HG03095 (cell line): ENCODE measurements around the gene LRRC10B.

Source experiments
- ATAC-seq: cut with Tn5 transposase; IDR thresholded peaks from one replicate; pipeline ENCODE4 v1.9.1; 2021; ENCODE audit warnings: moderate library complexity; ENCODE audit not compliant: unreplicated experiment

LRRC10B gene

DNA sequence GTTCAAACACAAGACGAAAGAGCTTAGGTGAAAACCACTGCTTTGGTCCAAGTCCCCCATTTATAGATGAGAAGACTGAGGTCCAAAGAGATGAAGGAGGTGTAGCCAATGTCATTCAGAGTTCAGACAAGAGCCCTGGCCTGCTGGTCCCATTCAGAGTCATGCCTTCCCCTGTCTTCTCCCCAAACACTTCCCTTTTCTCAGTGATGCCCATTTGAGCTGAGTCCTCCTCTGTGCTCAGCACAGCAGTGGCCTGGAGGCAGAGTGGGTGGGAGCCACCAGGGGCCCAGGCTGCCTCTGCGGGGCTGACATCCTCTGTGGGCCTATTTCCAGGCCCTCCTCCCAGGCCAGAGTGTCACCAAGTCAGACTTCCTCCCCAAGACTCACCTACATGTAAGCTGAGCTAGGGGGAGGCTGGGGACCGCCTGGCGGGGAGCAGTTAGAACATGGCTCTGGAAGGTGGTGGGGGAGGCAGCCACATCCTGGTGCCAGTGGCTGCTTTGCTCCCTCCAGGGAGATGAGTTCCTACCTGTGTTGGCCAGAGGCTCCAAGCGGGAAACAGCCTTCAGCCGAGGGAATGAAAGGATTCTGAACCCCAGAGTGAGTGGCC, 22.4 kb upstream of the LRRC10B start:
- ATAC-seq = no peak

DNA sequence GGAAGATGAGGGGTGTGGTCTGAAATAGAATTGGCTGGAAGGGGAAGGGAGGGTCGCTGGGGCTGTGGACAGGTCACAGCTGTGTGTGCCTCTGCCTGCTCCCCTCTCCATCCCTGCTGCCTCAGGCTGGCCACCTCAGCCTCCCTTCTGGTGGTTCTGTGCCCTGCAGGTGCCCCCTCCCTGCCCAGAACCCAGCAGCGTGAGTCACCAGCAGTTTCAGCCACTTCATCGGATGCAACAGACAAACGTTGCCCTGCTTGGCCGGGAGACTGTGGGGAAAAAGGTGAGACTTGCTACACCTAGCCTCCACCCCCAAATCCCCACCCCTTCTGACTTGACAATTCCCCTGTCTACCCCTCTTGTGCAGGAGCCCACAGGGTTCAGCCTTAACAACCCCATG, 21.8 kb upstream of the LRRC10B start:
- ATAC-seq = no peak

DNA sequence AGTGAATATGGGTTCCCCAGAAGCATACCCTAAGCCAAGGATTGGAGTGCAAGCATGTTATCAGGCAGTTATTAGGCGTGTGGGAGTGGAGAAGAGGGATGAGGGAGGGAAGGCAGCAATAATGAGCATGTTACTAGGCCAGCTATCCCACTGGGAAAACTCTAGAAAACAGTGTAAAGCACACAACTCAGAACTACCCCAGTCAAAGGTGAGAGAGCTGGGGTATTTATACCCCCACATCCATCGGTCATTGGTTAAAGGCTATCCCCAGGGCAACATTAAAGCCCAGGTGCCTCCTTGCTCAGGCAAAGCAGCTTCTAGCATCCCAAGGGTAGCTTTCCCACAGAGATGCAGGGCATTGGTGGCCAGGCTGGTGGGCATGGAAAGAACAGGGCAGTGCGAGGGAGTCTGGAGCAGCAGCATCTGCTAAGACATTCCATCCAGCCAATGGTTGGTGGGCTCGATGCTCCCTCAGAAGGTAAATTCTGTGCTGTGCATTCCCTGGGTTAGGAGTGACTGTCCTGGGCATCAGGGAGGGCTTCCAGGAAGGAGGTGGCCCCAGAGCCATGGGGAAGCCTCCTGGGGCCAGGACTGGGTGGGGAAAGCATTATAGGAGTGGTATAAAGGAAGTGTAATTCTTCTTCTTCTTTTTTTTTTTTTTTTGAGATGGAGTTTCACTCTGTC, 21.1 kb upstream of the LRRC10B start:
- ATAC-seq = no peak

DNA sequence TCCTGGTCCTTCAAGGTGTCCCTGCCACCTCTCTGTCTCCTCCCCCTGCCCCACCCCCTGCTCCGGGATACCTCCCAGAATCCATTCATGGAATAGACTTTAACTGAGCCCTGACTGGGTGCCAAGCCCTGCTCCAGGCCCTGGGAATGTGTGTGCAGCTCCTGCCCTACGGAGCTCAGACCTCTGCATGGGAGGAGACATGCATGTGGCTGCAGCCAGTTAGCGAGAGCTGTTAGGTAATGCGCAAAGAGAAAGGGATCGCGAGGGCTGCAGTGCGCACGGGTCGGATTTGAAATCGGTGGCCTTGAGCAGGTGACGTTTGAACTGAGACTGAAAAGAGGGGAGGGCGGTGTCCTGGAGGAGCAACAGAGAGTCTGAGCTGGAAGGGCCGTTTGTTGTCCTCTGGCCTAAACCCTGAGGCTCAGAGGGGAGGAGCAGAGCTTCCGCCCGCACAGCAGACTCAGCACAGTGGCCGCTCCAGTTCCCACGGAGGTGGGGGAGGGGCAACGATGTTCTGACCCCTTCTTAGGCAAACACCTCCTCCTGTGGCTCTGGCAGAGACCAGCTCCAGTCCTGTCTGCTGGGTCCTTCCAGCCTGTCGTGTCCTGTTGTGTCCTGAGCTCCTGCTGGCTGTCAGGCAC, 19.8 kb upstream of the LRRC10B start:
- no peak for ATAC-seq

DNA sequence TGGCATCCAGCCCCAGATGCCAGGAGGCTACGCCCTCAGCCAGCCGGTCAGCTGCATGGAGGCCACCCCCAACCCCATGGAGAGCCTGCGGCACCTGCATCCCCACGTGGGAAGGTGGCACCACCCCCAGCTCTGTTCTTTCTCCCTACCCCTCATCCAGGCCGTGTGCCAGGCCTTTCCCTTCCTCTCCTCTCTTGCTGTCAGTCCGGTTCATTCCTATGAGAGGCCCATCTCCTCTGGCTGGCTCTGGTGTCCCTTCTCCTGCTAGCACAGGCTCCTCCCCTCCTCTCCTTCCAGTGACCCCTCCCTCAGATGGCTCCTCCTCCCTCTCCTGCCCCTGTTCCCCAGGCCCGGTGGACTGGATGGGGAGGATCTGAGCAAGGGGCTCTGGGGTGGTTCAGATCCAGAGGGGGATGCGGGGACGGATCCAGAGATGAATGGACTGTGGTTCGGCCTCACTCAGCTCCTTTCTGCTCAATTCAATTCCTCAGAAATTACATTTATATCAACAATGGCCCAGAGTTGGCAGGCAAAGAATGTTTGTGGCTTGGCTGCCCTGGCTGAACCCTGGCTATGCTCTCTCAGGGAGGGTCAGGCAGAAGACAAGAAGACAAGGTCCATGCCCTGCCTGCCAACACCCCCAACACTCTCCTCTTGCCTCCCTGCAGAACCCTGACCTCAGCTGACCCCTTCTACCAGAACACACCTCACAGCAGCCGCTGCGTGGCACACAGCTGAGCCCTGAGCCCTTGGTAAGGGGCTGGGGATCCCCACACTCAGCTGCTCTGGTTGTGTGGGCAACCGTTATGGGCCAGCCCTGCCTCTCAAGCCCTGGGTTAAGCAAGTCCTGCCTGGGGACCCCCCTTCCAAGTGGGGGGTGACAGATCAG, 18.5 kb upstream of the LRRC10B start:
- ATAC-seq = no peak

DNA sequence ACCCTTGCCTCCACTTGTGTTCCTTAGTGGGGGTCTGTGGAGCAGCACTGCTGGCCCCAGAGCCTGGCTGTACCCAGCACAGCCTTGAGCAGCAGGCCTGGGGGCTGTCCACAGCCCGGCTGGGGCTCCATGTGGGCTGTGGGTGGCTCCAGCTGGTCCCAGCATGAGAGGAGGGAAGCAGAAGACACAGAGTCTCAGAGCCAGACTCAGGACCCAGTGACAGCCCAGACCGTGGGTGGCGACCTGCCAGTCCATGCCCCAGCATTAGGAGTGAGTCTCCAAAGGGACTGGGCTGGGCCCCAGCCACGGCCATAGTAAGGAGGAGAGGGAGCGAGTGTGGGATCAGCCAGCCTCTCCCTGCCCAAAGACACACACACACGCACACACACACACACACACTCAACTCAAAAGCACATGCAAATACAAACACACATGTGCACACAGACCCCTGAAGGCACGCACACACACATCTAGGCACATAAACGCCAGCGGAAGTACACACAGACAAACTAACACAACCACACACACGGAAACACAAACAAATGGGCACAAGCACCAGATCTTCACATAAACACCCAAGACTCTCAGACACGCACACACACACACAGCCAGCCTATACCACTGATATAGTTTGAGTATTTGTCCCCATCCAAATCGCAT, 16.7 kb upstream of the LRRC10B start:
- ATAC-seq = no peak

DNA sequence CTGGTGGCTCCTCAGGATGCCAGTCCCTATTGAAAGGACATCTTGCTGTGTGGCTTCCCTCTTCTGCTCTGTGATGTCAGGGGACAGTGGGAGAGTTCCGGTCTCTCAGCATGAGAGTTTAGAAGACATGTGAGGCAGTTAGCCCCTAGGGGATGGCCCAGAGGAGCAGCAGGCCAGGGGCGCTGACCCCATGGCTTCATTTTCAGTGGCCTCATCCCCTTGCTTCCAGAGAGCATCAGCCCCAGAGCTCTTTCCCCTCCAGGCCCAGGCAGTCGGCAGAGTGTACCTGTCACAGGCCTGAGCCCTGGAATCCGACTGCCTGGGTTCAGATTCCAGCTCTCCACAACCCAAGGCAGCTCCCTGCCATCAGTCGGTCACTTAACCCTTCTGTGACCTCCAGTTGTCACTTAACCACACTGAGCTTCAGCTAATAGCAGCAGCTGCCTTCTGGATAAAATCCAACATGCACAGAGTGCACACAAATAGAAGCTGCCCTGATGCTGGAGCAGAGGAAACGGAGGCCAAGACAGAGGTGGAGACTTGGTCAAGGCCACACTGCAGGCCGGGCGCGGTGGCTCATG, 14.1 kb upstream of the LRRC10B start:
- ATAC-seq = no peak

DNA sequence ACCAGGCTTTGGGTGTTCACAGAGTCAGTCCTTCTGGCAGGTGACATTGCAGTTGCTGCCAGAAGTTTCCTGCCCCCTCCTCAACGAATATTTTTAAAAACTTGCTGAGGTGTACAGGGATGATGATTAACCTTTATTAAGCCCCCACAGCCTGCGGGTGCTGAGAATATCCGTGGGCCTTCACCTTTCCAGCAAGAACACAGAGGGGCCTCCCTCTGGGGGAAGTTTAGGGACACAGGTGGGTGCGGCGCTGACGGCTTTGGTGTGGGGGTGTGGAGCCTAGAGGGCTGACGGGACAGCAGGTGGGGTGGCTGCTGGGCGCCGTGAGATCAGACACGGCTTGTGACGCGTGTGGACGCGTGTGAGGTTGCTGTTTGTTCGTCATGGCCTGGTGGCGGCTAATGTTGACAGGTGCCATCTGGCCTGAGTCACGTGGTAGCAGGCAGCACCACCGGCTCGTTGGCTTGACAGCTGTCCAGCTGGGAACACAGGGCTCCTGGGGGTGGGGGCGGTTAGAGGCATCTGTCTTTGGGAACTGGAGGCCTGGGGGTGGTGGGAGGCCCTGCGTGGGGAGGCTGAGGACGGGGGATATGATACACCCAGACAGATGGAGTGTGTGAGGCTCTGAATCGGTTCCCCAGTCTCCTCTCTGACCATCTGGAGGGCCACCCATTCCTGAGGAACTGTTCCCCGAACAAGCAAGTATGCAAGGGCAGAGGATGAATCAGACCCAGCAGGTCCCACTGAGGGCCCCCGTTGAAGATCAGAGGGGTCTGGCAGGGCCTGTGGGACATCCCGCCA, 12.5 kb upstream of the LRRC10B start:
- no peak for ATAC-seq

DNA sequence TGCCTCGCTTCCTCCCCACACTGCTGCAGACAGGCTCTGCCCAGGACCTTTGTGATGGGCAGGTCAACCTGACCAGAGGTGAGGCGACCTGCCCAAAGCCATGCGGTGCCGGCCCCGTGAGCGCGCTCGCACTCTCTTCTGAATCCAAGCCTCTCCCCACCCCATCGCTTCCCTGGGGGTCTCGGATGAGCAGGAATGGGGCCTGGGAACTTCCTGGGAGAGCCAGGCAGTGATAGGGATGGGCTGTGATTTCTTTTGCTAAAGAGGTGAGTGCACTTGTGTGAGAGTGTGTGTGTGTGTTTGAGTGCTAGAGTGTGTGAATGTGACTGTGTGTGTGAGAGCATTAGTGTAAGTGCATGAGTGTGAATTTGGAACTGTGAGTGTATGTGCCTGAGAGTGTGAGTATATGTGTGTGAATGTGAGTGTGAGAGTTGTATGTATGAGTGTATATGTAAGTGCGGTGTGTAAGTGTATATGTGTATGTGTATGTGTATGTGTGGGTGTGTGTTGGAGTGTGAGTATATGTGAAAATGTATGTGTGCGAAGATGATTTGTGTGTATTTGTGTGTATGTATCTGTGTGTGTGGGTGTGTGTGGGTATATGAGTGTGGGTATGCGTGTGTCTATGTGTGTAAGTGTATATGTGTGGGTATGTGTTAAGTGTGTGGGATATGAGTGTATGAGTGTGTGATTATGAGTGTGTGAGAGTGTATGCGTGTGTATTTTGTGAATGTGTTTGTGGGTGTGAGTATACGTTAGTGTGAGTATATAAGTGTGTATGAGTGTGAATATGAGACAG, 11.7 kb upstream of the LRRC10B start:
- ATAC-seq = no peak

DNA sequence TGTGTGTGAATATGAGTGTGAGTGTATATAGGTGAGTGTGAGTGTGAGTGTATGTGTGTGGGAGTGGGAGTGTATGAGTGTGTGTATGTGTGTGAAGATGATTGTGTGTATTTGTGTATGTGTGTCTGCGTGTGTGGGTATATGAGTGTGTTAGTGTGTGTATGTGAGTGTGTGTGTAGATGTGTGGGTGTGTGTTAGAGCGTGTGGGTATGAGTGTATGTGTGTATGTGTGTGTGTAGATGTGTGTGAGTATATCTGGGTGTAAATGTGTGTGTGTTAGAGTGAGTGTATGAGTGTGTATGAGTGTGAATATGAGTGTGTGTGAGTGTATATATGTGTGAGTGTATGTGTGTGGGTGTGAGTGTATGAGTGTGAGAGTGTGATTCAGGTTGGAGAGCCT, 11.1 kb upstream of the LRRC10B start:
- no peak for ATAC-seq

DNA sequence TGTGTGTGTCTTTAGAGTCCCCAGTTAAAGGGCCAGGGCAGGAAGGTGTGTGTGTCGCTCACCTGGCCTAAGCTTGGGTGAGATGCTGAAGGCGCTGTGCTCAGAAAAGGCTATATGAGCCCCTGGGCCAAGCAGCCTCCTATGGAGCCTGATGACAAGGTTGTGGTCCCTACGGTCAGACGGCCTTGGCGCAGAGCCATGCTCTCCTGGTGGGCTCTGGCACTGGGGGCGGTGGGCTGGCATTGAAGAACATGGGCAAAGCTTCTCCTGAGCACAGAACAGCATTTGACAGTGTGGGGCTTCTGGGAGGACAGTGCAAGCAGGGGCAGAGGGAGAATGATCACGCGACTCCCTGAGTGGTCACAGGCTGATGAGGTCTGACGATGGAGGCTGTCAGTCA, 10.7 kb upstream of the LRRC10B start:
- no peak for ATAC-seq

DNA sequence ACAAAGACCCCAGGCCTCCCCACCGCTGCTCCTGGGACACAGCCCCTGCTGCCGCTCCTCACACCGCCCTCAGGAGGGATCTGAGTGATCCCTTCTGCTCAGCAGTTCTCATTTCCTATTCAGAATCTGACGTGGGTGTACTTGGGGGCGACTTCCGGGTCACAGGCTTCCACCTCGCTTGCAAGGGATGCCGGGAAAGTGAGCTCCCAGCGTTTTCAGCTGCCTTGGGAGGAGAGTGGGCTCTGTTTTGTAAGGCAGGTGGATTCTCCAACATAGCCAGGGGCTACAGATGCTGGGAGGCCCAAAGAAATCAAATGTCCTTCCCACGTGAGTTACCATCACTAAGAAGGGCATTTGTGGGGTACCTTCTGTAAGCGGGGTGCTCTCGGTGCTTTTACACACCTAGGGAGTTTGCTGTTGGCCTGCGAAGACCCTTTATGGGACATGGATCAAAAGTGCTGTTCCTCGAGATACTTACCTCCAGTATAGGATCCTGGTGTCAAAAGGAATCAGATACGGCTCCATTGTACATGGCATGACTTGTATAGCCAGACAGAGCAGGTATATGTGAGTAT, 9.7 kb upstream of the LRRC10B start:
- no peak for ATAC-seq

DNA sequence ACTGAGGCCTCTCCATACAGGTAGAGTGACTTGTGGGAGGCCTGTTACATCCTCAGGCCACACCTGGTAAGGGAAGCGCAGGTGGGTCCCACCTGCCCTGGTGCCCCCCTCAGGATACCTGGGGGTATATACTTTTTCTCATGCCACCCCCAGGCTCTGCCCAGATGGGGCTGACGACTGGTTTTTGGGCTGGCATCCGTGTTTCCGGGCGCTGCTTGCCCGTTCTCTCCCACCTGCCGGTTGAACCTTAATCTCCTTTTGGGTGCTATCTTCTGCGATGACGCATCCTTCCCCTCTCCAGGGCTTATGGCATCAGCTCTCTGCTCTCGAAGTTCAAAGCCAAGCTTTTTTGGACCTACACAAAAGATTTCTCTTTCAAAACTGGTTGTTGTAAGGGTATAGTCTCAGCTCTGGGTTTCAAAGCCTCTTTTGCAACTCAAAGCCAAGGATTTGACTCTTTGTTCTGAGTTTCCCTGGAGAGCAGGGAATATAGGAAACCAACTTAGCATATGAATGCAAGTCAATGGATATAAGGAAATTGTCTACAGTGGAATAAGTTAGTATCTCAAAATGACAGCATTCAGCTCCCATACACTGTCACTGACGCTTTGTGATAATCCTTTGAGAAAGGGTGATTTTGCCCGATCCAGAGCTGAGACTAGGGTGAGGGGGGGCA, 8.6 kb upstream of the LRRC10B start:
- no peak for ATAC-seq

DNA sequence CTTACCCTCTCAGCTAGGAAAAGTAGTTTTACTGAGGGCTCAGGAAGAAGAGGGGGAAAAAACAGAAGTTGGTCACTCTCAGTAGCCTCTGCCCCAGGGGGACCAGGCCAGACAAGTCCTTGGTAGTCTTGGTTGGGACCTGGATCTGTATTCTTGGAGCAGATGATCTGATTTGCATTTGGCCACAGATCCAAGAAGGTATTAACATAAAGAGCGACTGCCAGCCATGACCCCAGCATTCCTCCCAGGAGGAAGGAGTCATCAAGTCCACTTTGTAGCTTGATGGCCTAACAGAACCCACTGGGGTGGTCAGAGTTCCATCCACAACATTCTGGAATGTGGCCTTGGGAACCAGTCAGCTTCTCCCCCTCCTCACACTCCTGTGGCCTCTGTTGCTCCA, 6.0 kb upstream of the LRRC10B start:
- no peak for ATAC-seq

DNA sequence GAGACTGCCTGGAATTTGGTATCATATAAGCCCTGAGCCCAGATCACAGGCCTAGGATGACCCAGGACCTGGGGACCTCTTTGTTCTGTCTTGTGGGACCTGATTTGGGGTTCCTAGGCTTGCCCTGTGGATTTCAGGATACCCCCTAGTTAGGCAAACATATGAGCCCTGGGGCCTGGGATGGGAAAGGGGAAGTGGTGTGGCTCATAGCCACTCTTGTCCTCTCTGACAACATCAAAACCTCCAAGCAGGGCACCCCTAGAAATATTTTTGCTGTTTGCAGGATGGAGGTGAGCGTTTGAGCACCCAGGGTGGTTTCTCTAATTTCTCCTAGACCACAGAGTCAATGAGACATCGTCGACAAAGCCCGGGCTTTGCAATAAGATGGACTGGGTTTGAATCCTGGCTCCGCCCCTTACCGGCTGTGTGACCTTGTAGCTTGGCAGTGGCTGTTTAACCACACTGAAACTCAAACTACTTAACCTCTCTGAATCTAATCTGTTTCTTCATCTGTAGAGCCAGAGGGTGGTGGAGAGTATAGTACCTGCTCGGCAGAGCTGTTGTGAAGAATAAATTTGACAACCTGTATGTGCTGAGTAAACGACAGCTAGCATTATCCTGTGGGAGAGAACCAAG, 5.3 kb upstream of the LRRC10B start:
- no peak for ATAC-seq

DNA sequence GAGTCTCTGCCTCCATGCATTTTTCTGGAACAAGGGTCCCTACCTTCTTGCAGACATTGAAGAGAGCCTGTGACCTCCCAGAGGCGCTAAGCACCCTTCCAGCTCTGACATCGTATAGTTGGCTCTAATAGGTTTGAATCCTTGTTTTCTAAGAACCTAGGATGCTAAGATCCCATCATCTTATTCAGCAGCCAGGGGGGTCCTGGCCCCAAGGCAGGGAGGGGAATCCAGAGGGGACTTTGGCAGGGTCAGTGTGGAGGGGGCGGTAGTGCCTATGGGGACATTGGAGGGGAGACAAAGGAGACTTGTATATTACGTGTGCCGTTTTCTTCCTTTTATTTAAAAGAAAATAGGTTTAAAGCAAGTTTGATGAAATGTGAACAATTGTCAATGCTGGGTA, 3.4 kb upstream of the LRRC10B start:
- no peak for ATAC-seq

DNA sequence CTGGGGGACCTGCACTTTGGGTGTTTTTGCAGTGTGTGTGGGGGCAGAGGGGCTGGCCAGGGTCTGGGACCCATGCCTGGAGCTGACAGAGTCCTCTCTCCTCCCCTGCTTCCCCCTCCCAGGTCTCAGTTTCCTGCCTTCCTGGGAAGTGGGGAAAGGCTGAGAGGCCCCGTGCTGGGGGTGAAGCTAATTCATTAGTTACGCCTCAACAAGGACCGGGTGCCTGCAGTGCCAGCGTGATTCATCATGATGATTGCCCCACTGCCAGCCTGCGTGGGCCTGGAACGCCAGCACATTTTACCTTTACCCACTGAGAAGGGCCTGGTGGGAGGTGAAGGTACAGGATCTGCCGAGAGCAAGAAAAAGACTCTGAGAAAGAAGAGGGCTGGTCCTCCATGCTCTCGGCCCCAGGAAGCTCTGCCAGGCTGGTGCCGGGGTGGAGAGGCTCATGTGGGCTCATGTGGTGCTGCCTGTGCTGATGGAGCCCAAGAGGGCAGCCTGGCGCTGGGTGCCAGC, 2.9 kb upstream of the LRRC10B start:
- ATAC-seq = no peak
